Activated CD4-positive, alpha-beta T cell treated with anti-CD3 and anti-CD28 coated beads, Interleukin-2, amount 50 U/mL, for 1 hour (primary cell): ENCODE results near the gene UBXN10.

Experiments used
- DNase-seq: peaks from one replicate; pipeline ENCODE4 v3.0.0-alpha.2; 2020

Gene UBXN10

DNA sequence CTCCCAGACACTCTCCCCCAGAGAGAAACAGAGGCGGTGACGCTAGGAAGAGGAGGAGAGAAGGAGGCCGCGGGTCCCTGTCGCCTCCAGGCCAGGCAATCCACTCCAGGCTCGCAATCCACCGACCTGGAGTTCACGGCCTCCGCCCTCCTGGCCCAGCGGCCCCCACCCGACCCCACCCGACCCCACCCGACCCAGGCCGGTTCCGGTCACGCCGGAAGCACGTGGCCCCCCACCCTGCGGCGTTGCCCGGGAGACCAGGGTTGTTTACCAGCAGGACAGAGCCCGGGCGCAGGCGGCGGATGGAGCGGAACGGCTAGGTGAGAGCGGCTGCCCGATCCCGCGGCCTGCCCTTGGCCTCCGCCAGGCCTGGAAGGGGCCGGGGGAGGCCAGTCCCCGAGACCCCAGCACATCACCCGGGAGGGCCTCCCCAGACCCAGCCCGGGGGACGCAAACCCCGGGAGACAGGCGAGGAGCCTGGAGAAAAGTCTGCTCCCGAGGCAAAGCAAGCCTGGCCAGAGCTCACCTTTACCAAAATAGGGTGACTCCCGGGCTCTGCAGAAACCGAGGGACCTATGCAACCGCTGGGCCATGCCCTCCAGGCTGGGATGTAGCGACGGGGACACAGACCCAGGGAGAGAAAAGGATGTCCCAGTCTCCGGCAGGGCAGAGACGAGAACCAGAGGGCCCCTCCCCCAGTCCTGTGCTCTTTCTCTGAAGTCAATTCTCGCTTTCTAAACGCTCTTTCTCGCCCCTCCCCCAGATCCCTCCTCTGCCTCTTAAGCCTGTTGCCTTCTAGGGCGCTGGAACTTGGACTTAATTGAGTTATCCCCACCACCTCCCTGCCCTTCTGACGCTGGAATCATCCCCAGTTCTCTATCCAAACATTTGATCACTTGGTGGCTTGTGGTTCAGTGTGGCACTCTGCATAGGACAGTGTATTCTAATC is at the start of gene UBXN10, which contains the start of gene PLA2G2C:
Gene UBXN10 (plus strand): TSS at position 263 of the 949 bp plus-strand sequence. CDS start 4,466 bp downstream, outside the sequence.
Gene PLA2G2C (minus strand): TSS at position 685 of the 949 bp plus-strand sequence. CDS start 9,155 bp downstream, outside the sequence.
- DNase-seq = peak; percentile 44

DNA sequence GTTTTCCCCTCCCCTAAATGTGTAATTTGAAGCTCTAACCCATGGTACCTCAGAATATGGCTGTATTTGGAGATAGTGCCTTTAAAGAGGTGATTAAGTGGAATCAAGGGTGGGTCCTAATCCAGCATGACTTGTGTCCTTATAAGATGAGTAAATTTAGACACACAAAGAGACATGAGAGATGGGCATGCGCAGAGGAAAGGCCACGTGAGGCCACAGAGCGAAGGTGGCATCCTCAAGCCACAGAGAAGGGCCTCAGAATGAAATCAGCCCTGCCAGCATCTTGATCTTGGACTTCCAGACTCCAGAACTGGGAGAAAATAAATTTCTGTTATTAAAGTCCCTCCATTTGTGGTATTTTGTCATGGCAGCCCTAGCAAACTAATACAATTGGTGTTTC is 49.6 kb upstream of the UBXN10 start:
- DNase-seq = no peak

GRCh38 chr1:20137055-20137454 is 48.8 kb upstream of the UBXN10 start:
- DNase-seq = no peak

- DNase-seq = no peak
Measured at GRCh38 chr1:20137604-20138003, 48.3 kb upstream of the UBXN10 start.

- DNase-seq = no peak
Measured at GRCh38 chr1:20138346-20138745, 47.5 kb upstream of the UBXN10 start.

- no peak for DNase-seq
Measured at GRCh38 chr1:20138961-20139550, 46.8 kb upstream of the UBXN10 start, which contains the start of gene PLA2G2F. Gene PLA2G2F, plus strand, starts transcription at chr1:20139323. Its CDS starts 105 bp downstream, at chr1:20139428.

- no peak for DNase-seq
Measured at GRCh38 chr1:20139776-20140612, 45.9 kb upstream of the UBXN10 start.

- no peak for DNase-seq
Measured at GRCh38 chr1:20141001-20141400, 44.9 kb upstream of the UBXN10 start.

- DNase-seq = no peak
Measured at GRCh38 chr1:20141466-20141865, 44.4 kb upstream of the UBXN10 start.

GRCh38 chr1:20142001-20142710 is 43.7 kb upstream of the UBXN10 start:
- no peak for DNase-seq

GRCh38 chr1:20143318-20143717 is 42.6 kb upstream of the UBXN10 start:
- no peak for DNase-seq

DNA sequence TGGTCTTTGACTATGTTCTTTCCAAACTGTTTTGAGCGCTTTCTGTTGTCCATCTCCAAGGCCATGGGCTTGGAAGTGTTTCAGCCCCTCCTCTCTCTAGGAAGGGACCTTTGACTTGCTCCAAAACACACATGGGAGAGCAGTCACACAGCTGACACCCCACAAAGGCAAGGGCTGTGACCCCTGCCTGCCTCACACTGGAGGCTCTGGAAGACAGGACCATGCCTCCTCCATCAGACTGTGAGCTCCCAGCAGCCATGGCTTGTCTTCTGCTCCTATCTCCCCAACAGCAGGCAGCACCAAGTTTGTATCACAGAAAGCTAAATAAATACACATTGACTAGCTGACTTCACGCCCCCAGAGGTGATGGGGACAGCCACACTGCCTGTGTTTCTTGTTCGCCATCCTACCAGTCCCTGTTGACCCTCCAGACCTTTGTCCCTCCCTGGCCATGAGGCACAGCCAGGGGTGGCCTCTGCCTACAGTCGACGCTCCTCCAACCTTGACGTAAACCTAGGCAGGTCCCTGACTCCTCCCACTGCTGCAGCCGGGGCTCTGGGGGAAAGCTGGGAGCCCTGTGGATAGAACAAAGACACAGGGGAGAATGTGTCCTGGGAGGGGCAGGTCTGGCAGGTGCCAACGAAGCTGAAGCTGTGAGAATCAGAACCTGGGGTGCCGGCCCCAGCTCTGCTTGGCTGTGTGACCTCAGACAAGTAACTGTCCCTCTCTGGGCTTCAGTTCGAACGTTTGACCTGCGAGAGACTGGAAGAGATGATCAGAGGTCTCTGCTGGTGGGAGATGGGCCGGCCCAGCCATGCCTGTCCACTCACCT is 41.9 kb upstream of the UBXN10 start:
- no peak for DNase-seq

GRCh38 chr1:20147846-20148570 is 37.9 kb upstream of the UBXN10 start:
- DNase-seq = no peak

- DNase-seq = no peak
Measured at GRCh38 chr1:20148571-20149500, 37.1 kb upstream of the UBXN10 start.

- no peak for DNase-seq
Measured at GRCh38 chr1:20149601-20150325, 36.1 kb upstream of the UBXN10 start.

DNA sequence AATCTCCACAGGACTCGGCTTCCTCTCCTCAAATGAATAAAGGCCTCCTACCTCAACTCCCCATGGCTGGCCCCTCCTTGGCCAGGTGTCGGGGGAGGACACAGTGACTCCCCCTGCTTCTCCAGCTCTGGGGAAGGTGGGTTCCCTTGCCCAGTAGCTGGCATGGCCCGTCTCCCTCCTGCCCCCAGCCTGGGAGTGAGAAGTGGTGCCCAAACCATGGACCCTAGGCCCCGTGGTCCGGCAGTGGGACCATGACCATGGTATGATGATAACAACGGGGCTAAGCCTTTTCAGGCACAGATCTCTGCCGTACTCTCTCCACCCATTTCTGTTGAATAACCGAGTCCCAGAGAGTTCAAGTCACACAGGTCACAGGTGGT is 35.6 kb upstream of the UBXN10 start:
- DNase-seq = no peak

DNA sequence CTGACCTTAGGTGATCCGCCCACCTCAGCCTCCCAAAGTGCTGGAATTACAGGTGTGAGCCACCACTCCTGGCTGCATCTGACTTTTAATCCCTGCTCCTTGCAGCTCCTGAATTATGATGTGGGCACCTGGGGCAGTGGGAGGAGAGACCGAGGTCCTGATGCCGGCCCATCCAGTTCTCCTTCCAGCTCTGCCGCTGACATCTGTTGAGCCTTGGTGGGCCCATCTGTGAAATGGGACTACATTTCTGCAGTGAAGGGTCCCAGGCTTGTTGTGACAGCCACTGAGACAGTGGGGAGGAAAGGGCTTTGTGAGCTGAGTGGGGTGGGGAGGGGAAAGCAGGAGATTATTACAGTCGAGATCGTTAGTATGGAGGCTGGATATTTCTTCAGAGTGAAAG is 34.9 kb upstream of the UBXN10 start:
- no peak for DNase-seq

DNA sequence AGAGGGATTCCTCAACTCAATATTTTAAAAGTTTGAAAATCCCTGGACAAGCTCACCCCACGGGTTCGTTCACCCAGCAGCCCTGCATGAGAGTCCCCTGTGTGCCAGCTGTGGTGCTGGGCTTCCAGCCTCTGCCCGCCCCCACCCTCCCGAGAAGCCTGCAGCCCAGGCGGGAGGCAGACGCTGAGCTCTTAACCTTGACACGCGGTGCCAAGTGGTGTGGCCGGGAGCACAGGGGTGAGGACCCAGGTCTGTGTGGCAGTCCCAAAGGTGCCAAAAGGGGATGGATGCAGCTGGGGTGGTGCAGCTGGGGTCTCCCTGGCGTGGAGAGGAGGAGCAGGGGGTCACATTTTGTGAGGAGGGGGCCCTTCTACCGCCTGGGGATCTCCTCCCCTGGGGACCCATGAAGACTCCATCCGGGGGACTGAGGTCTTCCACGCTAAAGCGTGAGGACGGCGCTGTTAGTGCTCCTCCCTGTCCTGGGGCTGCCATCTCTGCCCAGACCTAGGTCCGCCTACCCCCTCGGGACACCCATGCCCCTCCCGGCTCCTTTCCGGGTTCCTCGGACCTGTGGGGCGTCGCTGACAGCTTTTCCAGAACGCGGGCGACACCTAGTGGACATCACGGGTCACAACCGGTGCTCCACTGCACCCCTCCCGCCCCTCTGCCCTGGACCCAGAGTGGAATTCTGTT is 33.8 kb upstream of the UBXN10 start:
- peak; percentile 79 for DNase-seq
